Measurements from ENCODE around the gene EXOC7.
"Not testable (repeated sequence)": the region's sequence is repeated elsewhere in the genome, so short reads cannot be mapped to it uniquely, and the experiment has no call there.

Gene EXOC7

GRCh38 chr17:76042868-76043267 is 60.7 kb downstream of the EXOC7 start:
- not testable (repeated sequence) for DNase-seq (ENCODE audit: low spot score)

- no peak for DNase-seq (ENCODE audit: low spot score)
Measured at GRCh38 chr17:76040376-76040775, 63.2 kb downstream of the EXOC7 start.

GRCh38 chr17:76039121-76039520 is 64.5 kb downstream of the EXOC7 start:
- DNase-seq (ENCODE audit: low spot score), result no peak

GRCh38 chr17:76038050-76038449 is 65.5 kb downstream of the EXOC7 start:
- DNase-seq (ENCODE audit: low spot score), result no peak

- DNase-seq (ENCODE audit: low spot score), result no peak
Measured at GRCh38 chr17:76036497-76037261, 66.9 kb downstream of the EXOC7 start.

- DNase-seq (ENCODE audit: low spot score), result no peak
Measured at GRCh38 chr17:76034428-76035350, 68.9 kb downstream of the EXOC7 start.

- no peak for DNase-seq (ENCODE audit: low spot score)
Measured at GRCh38 chr17:76033139-76033538, 70.4 kb downstream of the EXOC7 start.

GRCh38 chr17:76032780-76033108 is 70.8 kb downstream of the EXOC7 start:
- no peak for DNase-seq (ENCODE audit: low spot score)

- no peak for DNase-seq (ENCODE audit: low spot score)
Measured at GRCh38 chr17:76032073-76032779, 71.4 kb downstream of the EXOC7 start.
